Measurements from ENCODE around the gene SARDH. TPM values are rescaled to one million over a fixed set of nuclear protein-coding genes. Genes with fewer than 3 reads are reported as not detected.
"Not testable (repeated sequence)": the region's sequence is repeated elsewhere in the genome, so short reads cannot be mapped to it uniquely, and the experiment has no call there.

Gene SARDH
- total RNA-seq, 1 donor = 0.18 TPM

GRCh38 chr9:133768859-133769510, 30.8 kb upstream of the SARDH start:
- DNase-seq (ENCODE audit: low read depth) = no peak
- H3K4me3 ChIP-seq (ENCODE audit: low read depth, low read length) = no peak overlapping the region
- no peak for TF ChIP-seq CTCF (IDR thresholded peaks at IDR 0.05; ENCODE audit: insufficient read depth, low read length)

DNA sequence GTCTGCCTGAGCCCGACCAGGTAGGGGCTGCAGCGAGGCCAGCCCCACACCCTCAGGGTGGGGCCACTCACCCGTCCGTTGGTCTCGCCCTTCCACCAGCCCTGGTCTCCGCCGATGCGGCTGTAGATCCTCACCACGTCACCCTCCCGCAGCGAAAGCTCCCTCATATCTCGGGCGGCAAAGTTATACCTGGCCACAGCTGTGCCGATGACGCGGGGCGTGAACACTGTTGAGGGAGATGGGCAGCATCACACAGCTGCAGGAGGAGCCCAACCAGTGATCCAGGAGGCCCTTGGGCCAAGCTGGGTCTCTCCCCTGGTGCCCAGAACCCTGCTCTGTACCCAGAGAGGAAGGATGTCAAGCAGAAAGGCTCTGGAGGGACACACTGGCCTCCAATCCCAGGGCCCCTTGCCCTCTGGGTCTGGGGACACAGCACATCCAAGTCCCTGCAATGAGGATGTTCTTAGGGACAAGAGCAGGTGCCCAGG, 30.3 kb upstream of the SARDH start:
- no peak overlapping the region for H3K4me3 ChIP-seq (ENCODE audit: low read depth, low read length)
- no peak for DNase-seq (ENCODE audit: low read depth)
- no peak for TF ChIP-seq CTCF (IDR thresholded peaks at IDR 0.05; ENCODE audit: insufficient read depth, low read length)

GRCh38 chr9:133767625-133768024, 29.5 kb upstream of the SARDH start:
- TF ChIP-seq CTCF (IDR thresholded peaks at IDR 0.05; ENCODE audit: insufficient read depth, low read length) = no peak
- DNase-seq (ENCODE audit: low read depth) = no peak
- no peak overlapping the region for H3K4me3 ChIP-seq (ENCODE audit: low read depth, low read length)

DNA sequence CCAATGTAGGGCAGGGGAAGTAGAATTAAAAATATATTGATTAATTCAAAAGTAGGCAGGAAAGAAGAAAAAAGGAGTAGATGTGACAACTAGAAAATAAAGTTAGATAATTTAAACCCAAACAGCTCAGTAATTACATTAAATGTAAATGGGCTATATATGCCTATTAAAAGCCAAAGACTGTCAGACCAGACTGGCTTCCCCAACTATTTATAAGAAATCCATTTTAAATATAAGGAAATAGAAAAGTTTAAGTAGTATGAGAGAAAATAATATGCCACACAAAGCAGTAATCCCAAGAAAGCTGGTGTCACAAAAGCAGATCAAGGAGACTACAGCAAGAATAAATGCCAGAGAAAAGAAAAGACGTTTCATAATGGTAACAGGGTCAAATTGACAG, 28.9 kb upstream of the SARDH start:
- no peak for DNase-seq (ENCODE audit: low read depth)
- no peak for TF ChIP-seq CTCF (IDR thresholded peaks at IDR 0.05; ENCODE audit: insufficient read depth, low read length)
- H3K4me3 ChIP-seq (ENCODE audit: low read depth, low read length) = no peak overlapping the region

DNA sequence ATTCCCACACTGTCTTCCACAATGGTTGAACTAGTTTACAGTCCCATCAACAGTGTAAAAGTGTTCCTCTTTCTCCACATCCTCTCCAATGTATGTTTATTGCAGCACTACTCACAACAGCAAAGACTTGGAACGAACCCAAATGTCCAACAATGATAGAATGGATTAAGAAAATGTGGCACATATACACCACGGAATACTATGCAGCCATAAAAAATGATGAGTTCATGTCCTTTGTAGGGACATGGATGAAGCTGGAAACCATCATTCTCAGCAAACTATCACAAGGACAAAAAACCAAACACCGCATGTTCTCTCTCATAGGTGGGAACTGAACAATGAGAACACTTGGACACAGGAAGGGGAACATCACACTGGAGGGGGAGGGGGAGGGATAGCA, 28.1 kb upstream of the SARDH start:
- H3K4me3 ChIP-seq (ENCODE audit: low read depth, low read length); DNase-seq (ENCODE audit: low read depth): not testable (repeated sequence)

- TF ChIP-seq CTCF (IDR thresholded peaks at IDR 0.05; ENCODE audit: insufficient read depth, low read length) = no peak
- no peak for DNase-seq (ENCODE audit: low read depth)
- no peak overlapping the region for H3K4me3 ChIP-seq (ENCODE audit: low read depth, low read length)
Measured at GRCh38 chr9:133763272-133764183, 25.4 kb upstream of the SARDH start.
